GM21447 (cell line): ENCODE data around the gene STK40.

ENCODE experiments used
- ATAC-seq: cut with Tn5 transposase; IDR thresholded peaks from one replicate; pipeline ENCODE4 v1.9.1; 2021; ENCODE audit not compliant: unreplicated experiment

Gene STK40

DNA sequence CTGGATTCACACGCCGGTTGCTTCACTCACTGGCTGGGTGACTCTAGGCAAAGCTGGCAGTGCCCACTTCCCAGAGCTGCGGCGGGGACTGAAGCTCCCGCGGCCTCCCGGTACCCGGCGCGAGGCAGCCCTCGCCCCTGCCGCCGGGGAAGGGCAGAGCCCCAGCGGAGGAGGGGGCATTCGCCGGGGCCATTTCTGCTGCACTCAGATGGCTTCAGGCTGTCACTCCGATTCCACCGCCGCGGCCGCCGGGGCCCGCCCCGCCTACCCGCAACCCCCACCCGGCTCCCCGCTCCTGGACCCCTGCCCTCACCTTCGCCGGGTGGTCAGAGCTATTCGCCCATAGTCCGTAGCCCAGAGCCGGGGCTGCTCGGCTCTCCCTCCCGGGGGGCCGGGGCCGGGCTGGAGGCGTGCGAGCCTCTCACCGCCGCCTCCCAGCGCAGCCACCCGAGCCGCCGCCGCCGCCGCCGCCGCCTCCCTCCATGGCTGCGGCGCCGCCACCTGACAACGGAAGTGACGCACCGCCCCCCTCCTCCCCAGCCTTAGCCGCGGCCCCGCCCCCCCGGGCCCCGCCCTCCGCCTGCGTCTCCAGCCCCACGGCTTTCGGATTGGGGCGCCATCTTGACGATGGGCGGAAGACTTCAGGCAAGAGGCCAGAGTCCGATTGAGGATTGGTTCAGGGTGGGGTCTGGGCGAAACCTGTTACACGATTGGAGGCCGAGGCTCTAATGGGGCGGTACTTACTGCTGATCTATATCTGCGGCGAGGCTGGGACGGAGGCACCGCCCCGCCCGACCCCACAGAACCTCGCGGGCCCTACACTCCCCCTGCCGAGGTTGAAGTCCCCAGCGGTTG lies at the start of gene STK40:
TSS of gene STK40 (minus strand) at position 515 of the 855 bp plus-strand sequence. CDS start 24,592 bp downstream, outside the sequence.
- ATAC-seq, result peak; percentile 80

- no peak for ATAC-seq
These were observed 47.4 kb upstream of the STK40 start for GRCh38 chr1:36433102-36433501.

GRCh38 chr1:36432616-36433015 lies 46.9 kb upstream of the STK40 start:
- ATAC-seq, result no peak

DNA sequence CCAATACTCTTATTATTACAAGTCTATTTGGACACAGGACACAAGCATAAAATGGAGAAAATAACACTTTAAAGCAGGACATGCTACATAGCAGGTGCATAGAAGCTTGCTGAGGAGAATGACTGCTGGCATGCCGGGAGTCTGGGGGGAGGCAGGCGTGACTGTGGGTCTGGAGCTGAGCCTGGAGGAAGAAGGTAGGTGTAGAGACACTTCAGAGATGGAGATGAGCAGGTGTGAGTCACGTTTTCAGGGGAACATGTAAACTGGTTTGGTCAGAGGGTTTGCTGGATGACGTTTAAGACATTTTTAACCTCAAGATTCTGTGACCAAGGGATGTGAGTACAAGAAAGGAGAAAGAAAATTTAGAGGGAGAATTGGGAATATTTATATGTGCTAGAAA lies 40.1 kb upstream of the STK40 start:
- no peak for ATAC-seq

DNA sequence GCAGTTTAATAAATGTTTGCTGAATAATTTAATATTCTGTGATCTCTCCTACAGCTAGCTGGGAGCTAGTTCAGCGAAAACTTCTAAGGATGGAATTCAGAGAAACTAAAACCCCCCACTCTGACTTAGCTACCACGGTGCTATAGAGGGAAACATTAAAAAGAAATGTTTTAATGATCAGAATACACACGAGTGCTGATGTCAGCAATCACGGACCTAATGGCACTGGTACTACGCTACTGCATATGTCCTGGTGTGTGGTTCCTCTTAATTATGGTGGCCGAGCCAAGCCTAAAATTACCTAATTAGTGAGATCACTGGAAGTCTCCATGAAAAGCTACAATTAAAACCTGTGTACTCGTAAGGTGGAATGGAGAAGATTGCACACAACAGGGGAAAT lies 35.9 kb upstream of the STK40 start:
- no peak for ATAC-seq

- no peak for ATAC-seq
These were observed 35.2 kb upstream of the STK40 start for GRCh38 chr1:36420836-36421317.

DNA sequence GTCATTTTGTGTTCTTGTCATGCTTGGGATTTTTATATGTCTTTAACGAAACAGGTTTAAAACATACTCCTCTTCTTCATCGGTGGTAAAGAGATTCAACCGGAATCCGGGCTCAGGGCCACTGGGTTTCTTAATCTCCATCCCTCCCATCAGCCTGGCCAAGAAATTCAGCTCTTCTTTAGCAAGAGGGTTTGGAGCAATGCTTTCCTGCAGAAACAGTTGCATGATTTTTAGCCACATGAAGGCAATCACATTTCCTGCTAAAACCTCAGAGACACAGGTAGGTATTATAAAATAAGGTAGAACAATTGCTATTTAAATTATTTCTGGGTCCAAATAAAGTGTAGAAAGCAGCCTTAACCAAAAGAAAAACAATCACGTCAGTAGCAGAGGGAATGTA lies 34.7 kb upstream of the STK40 start:
- no peak for ATAC-seq

DNA sequence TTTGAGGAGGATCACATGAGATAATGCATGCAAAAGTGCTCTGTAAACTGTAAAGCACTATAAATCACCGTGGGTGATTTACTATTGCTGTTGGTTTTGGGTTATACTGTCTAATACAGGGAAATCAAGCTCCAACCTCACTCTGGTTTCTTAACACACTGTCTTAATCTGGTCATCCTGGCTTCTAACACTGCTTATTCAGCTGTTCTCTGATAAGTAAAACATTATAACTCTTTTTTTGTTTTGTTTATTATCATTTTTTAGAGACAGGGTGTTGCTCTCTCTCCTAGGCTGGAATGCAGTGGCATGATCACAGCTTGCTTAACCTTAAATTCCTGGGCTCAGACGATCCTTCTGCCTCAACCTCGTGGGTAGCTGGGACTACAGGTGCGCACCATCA lies 33.8 kb upstream of the STK40 start:
- no peak for ATAC-seq

- no peak for ATAC-seq
These were observed 33.4 kb upstream of the STK40 start for GRCh38 chr1:36419140-36419539.

DNA sequence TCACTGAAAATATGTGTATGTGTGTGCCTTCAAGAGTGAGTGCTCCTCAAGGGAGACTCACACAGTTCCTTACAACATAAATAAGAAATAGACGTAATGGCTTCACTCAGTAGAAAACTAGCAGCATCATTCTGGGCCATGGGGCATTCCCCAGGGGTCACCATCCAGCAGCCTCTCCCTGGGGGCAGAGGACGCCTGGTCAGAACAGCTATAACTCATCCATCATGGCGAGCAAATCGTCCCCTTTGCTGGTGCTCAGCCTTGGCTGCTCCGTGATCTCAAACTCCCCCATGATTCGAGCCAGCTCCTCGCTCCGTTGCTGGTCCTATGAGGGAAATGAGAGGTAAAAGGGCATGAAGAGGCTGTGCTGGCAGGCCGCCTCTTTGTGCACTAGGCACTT lies 32.2 kb upstream of the STK40 start:
- ATAC-seq, result no peak

DNA sequence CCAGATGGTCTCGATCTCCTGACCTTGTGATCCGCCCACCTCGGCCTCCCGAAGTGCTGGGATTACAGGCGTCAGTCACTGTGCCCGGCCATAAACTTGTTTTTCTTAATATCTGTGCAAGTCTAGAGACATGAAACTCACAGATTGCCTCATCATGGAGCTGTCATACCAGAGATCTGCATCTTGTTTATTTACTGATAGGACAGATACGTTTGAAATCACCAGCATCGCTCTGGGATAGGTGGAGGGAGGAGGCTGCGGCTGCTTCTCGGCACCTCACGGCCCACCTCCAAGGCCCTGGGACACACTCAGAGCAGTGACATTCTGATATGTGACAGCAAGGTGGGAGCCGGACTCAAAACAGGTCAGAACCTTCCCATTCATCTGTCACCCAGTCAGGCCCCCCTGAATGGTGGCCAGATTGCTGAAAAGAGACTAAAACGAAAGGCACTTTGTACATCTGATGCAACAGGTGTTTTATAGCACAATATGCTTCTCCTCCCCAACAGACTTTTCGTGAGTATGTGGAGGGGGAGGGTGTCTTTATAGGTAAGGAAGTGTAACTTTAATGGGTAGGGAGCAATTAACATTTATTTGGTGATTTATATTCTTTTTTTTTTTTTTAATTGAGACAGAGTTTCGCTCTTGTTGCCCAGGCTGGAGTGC lies 30.1 kb upstream of the STK40 start:
- no peak for ATAC-seq

DNA sequence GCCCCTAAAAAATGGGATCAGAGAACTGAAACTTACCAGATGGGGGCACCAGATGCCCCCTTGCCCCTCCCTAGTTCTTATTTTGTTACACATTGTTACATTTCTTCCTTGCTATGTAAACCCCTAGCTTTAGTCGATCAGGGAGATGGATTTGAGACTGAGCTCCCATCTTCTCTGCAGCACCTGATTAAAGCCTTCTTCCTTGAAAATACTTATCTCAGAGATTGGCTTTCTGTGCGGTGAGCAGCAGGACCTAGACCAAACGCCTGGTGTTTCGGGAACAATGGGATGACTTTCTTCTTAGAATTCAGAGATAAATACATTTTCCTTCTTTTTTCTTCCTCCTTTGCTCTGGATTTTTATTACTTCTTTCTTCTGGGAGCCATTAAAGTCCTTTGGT lies 28.7 kb upstream of the STK40 start:
- ATAC-seq, result no peak

- ATAC-seq, result no peak
These were observed 26.2 kb upstream of the STK40 start for GRCh38 chr1:36411674-36412648.

- ATAC-seq, result no peak
These were observed 22.8 kb upstream of the STK40 start for GRCh38 chr1:36408479-36408878.

DNA sequence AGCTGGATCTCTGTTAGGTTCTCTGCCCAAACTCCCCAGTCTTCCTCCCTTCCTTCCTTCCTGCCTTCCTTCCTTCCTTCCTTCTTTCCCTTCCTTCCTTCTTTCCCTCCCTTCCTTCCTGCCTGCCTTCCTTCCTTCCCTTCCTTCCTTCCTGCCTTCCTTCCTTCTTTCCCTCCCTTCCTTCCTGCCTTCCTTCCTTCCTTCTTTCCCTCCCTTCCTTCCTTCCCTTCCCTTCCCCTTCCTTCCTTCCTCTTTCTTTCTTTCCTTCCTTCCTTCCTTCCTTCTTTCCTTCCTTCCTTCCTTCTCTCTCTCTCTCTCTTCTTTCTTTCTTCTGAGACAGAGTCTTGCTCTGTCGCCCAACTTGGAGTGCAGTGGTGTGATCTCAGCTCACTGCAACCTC lies 20.7 kb upstream of the STK40 start:
- no peak for ATAC-seq

DNA sequence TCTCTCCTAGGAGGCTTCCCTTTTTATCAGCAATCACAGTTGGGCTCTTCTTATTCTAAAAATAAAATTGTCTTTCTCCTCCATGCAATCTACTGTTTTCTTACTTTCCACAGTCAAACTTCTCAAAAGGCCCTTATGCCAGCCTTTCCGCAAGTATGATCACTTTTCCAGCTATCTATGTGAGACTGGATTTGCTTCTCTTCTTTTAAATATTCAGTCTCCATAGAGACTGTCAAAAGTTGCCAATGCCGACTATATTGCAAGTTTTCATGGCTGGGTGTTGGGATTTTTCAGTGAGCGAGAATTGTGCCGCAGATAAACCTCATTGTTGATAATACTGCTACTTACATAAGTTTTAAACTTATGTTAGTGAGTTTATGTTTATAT lies 16.8 kb upstream of the STK40 start:
- ATAC-seq, result no peak

GRCh38 chr1:36401602-36402503 lies 16.1 kb upstream of the STK40 start:
- ATAC-seq, result no peak

GRCh38 chr1:36400825-36401601 lies 15.3 kb upstream of the STK40 start:
- no peak for ATAC-seq

- ATAC-seq, result no peak
These were observed 14.7 kb upstream of the STK40 start for GRCh38 chr1:36400514-36400824.
